Cardiac septum (tissue), 1 donor: Measurements from ENCODE around the gene BEND3. TPM values are rescaled to one million over a fixed set of nuclear protein-coding genes. Genes with fewer than 3 reads are reported as not detected.
A peak's percentile ranks its signal among the peaks of the same experiment; 100 is the strongest.
"Not testable (repeated sequence)": the region's sequence is repeated elsewhere in the genome, so short reads cannot be mapped to it uniquely, and the experiment has no call there.

ENCODE experiments used
- DNase-seq: peaks from one replicate; pipeline ENCODE4 v3.0.0-alpha.2; 2020; ENCODE audit warnings: low spot score
- intact Hi-C: fragments of 100-400 bp; cut with DNase I; formaldehyde crosslinking; loops from one replicate; pipeline ENCODE4 v1.14.0; 2022
- total RNA-seq: library from RNA; stranded (reverse); fragmentation: NEBNext Ultra II Directional; extraction: Animal tissue kit (Norgen Biotek cat#: 25700); gene quantifications from one replicate; pipeline ENCODE4 v1.2.1, GENCODE V29; 2021
- donor health status: DM: no; HTN: no; CAD: no.

Gene BEND3
- total RNA-seq, 1 donor from 2014 or later, result 2.1 TPM

DNA sequence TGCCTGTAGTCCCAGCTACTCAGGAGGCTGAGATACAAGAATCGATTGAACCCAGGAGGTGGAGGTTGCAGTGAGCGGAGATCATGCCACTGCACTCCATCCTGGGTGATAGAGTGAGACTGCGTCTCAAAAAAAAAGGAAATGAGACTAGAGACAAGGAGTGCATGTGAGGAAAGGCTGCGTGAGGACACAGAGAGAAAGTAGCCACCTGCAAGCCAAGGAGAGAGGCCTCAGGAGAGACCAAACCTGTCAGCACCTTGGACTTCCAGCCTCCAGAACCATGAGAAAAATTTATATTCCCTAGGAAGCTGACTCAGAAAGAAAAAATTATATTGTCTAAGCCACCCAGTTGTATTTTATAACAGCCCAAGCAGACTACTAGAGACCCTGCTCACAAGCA is 7.4 kb upstream of the BEND3 start:
- intact Hi-C loops, result no loop called here
- peak; percentile 46 for DNase-seq

DNA sequence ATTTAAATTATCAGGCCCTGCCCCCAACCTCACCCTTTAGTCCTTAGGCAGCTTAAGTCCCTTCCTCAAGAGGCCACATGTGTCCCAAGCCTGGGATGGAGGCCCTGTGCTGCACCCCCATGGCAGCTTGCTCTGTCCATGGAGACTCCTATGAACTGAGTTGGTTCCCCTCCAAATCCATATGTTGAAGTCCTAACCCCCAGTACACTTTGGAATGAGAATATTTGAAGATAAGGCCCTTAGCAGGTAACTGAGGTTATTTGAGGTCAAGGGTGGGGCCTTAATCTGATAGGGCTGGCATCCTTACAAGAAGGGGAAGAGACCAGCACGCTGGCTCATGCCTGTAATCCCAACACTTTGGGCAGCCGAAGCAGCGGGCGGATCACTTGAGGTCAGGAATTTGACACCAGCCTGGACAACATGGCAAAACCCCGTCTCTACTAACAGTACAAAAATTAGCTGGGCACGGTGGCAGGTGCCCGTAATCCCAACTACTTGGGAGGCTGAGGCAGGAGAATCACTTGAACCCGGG is 6.7 kb upstream of the BEND3 start:
- peak; percentile 66 for DNase-seq
- intact Hi-C loops, result no loop called here

DNA sequence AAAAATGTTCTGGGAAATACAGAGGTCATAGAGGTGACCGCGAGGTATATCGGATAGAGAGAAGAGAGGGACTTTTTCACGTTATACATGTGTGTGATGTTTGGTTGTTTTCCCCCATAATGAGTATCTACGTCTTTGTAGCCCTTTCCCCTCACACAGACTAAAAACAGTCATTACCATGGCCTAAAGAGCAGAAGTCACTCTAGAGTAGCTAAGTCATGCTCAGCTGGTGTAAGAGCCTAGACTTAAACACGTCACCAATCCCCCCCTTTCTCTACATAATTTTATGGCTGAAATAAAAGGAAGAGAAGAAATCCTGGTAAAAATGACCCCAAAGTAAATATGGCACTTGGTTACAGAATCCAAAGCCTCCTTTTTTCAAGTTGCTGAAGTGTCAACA is 6.0 kb upstream of the BEND3 start:
- no peak for DNase-seq

DNA sequence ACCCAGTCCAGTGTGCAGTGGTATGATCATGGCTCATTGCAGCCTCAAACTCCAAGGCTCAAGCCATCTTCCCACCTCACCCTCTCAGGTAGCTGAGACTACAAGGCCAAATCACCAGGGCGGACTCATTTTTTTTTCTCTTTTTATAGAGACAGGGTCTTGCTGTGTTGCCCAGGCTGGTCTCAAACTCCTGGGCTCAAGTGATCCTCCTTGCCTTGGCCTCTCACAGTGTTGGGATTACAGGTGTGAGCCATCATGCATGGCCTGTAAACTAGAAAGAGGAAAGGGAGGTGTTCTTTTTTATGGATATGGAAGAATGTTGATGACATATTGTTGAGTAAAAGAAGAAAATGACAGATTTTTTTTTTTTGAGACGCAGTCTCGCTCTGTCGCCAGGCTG is 5.1 kb upstream of the BEND3 start:
- intact Hi-C loops, result no loop called here
- DNase-seq, result no peak

More for the DNA sequence above, 6.0 kb upstream of the BEND3 start:
- intact Hi-C loops, result no loop called here

DNA sequence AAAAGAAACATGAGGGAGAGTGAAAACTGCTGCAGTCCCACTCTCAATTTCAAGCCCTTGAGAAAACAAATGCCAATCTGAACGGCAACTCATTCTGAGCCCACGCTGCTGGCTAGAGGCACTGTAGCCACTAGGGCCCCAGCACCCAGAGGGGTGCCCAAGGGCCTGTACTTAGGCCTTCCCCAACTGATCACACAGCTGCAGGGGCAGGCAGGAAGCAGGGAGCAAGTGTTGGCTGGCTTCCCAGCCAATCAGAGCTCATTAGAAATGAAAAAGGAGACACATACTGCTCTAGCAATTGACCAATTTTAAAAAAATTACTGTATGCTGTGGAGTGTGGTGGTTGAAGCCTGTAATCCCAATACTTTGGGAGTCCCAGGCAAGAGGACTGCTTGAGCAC is 3.7 kb upstream of the BEND3 start:
- DNase-seq, result peak; percentile 27
- intact Hi-C loops, result loop anchor here (10.0 kb wide), 1 partner anchor 366 kb away; no protein-coding TSS in a partner anchor

DNA sequence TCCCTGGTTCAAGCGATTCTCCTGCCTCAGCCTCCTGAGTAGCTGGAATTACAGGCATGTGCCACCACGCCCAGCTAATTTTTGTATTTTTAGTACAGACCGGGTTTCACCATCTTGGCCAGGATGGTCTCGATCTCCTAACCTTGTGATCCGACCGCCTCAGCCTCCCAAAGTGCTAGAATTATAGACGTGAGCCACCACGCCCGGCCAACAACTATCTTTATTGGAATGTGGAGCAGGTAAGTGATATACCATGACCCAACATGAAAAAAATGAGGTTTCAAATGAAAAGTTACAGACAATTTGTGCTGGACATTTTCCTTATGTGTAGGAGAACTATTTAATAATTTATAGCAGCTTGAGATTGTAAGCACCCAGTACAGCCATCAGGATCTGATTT is 3.2 kb upstream of the BEND3 start:
- intact Hi-C loops, result loop anchor here (10.0 kb wide), 1 partner anchor 366 kb away; no protein-coding TSS in a partner anchor
- not testable (repeated sequence) for DNase-seq

DNA sequence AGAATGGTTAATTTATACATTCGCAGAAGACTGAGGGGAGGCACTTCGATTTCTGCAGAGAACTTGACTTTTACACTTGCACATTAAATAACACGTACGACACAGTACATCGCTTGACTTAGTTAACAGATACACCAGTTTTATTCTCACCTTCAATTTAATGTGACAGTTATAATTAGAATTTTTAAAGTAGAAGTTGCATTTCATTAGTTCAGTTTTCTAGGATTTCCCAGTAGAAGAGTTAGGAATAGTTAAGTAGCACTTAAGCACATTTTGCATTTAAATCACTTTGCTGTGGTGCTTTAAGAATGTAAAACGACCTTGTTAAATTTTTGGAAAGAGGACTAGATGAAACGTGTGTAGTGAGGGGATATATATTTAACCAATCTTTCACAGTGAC is 1.6 kb upstream of the BEND3 start:
- DNase-seq, result no peak
- intact Hi-C loops, result loop anchor here (10.0 kb wide), 1 partner anchor 368 kb away; no protein-coding TSS in a partner anchor

DNA sequence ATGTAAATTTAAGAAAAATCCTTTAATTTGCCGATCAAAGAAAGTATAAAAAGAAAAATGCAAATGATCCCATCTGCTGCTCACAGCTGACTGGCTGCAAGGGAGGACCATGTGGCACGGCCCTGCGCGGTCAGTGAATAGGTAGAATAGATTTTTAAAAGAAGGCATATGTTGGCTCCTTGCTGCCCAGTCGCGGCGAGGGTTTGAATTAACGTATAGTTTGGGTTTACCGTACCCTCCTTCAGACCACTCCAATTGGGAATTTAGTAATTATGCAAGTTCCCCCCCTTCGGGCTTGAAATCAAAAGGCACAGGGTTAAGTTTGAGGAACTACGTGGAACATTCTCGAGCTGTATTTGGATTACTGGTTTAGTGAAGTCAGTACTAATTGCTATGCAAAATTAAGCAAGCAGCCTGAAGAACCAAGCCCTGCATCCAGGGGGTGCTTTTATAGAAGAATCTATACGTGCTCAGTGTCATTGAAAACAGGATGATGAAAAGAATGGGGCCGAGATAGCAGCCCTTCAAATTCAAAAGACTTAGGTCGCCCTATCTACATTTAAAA is 1.1 kb upstream of the BEND3 start:
- DNase-seq, result peak; percentile 49
- intact Hi-C loops, result loop anchor here (10.0 kb wide), 1 partner anchor 368 kb away; no protein-coding TSS in a partner anchor

DNA sequence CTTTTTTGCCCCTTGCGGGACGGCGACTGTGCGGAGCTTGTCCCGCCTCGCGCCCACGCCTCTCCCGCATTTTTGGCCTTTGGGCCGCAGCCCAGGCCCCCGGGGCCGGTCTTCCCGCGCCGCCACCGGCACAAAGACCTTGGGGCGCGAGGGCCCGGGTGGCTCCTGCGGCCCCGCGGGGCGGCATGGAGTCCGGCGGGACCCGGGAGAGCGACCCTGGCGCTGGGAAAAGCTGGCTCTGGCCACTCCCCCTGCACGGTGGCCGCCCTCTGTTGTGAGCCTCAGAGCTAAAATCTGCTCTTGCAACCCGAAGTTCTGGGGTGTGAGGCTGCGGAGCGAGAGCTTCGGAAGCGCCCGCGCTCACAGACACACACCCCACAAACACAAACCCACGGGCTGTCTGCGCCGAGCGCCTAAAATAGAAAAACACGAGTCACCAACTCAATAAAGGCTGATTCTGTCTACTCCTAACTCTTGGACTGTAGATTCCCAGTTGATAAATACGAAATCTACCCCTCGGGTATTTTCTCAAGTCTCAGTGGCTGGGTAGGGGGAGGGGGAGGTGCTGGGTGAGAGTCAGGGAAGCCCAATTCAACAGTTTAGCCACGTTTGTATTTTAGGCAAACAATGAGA is 496 bp upstream of the BEND3 start:
- intact Hi-C loops, result loop anchor here (2.0 to 10.0 kb wide), 2 partner anchors 87 to 369 kb away; partner anchors contain the start of gene MTRES1
- DNase-seq, result peak; percentile 67

DNA sequence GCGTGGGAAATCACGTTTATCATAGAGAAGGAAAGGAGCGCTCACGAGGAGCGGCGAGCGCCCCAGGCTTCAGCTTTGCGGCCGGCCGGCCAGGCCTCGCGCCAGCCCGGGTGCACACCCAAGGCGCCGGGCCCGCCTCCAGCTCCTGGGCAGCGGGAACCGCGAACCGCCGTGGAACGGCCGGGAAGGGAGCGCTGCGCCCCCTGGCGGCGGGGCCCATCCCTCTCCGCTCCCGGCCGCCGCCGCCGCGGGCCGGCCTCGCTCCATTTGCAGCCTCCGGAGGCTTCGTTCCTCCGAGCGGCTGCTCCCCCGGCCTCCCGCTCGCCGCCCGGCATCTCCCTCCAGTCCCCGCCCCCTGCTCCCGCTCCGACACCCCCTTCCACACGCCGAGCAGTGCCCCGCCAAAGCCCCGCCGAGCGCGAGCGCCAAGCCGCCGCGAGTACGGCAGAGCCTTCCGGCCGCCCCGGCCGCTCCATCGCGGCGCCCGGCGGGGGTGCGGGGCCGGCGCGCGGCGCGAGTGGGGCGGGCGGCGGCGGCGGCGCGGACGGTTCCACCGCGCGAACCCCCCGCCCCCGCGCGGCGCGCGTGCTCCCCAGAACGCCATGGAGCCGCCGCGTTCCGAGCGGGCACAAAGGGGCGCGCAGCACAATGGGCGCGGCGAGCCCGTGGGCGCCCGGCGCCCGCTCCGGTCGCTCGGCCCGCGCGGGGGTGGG is 946 bp downstream of the BEND3 start:
- intact Hi-C loops, result loop anchor here (2.0 to 10.0 kb wide), 2 partner anchors 86 to 370 kb away; partner anchors contain the start of gene MTRES1
- peak; percentile 91 for DNase-seq

DNA sequence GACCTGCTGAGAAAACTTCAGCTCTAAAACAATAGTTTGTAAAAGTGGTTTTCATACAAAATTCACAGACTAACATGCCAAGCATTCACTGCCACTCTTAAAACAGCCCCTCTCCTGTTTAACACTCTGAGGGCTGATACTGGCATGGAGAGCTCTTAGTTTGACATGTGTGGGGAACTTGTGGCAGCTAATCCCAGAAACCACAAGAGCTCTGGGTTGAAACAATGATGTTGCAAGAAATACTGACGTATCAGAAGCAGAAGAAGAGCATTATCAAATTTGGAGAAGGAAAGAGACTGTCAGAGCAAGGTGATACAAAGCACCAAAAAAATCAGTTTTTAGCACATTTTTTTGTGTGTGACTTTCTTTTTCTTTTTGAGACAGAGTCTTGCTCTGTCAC is 5.1 kb downstream of the BEND3 start:
- intact Hi-C loops, result loop anchor here (10.0 kb wide), 1 partner anchor 375 kb away; no protein-coding TSS in a partner anchor
- peak; percentile 9 for DNase-seq

DNA sequence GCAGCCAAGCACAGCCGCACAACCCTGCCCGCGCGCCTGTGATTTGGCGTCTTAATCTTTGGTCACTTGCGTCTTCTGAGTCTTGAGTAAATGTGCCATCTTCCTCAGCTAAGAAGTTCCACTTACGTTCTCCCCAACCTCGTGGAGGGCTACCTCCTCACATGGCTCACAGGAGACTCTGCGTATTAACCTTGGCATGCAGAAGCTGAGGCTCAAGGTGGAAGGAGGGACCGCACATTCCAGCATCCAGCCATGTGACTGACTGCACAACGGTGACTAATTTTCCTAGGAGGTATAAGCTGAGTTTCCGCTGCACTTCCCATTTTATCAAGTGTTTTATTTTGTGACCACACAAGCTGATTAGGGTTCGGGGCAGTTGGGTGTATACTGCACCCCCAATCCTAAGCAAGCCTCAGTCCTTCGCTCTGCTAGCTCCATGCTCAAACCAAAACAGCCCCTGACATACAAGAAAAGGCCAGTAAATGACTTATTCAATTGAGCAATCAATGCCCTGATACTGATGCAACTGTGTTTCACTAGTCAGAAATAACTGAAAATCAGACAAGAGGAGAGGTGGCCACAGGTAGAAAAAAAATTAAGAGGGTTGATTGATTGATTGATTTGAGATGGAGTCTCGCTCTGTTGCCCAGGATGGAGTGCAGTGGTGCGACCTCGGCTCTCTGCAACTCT is 7.0 kb downstream of the BEND3 start:
- peak; percentile 44 for DNase-seq
- intact Hi-C loops, result no loop called here

DNA sequence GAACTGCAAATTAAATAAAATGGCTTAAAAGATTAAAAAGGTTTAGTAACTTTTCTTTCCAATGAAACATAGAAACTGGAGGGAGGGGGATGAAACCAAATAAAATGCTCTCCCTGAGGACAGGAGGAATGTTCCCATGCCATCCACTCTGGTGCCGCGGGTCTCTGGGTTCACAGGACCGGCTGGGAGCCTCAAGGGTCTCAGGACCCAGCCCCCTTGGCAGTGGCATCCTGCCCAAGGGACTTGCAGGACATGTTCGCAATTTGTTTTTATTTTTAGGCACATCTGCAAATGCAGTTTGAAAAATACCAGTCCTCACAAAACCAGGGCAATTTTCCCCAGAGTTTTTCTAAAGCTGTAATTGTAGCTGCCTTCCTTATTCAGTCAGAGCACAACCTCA is 7.5 kb downstream of the BEND3 start:
- no peak for DNase-seq
- intact Hi-C loops, result no loop called here

DNA sequence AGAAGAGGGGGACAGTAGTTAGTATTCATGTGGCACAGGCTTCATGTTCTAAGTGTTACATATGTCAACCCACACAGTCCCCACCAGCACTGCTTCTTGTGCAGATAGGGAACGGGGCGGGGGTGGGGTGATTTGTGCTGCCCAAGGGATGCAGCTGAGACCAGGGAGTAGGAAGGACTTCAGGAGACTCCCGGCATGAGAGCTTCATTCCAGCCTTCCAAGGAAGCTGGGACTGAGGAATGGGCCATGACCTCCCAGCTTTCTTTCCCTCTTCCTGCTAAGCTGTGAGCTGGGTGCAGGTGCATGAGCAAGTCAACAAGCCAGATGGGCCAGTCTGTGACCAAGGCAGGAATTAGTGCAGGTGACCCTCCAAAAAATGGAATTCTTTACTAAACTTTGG is 9.2 kb downstream of the BEND3 start:
- DNase-seq, result no peak
- intact Hi-C loops, result no loop called here

DNA sequence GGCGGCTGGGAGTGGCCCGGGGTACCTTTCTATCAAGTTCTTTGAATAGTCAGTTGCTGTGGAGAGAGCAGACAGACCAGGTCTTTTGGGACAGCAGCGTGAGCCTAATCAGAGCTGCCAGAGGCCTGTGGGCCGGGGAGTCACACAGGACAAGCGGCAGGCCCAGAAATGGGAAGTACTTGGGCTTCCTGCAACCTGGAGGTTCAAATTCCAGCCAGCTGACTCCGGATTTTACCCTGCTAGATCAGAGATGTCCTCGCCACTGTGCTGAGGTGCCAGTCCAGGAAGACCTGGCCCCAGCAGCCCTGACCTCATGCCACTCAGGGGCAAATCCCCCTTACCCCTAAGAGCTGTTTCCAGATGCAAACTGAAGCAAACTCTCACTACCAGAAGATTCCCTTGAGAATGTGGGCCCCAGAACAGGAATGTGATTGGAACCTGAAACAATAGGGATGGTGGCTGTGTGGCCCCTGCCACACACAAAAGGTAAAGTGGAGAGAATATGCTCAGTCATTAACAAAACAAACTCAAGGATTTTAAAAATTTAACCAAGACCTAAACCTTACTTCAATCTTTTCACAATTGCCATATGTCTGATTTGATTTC is 9.7 kb downstream of the BEND3 start:
- DNase-seq, result peak; percentile 56
- intact Hi-C loops, result no loop called here

DNA sequence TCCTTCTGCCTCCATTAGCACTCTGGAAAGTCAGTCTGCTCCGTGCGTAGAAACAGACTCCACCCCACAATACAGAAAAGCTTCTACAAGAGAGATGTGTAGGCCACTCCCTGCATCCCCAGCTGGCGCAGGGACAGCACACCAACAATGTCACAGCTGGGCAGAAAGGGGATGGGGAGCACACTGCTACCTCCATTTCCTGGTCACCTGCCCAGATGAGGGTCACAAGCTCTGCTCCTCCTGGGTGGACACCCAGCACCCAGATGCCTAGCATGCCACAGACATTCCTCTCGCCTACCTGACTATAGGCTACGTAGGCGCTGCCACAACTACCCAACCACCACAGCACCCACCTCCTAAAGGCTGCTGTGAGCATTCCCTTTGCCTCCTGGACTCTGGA is 12.2 kb downstream of the BEND3 start:
- DNase-seq, result peak; percentile 68

DNA sequence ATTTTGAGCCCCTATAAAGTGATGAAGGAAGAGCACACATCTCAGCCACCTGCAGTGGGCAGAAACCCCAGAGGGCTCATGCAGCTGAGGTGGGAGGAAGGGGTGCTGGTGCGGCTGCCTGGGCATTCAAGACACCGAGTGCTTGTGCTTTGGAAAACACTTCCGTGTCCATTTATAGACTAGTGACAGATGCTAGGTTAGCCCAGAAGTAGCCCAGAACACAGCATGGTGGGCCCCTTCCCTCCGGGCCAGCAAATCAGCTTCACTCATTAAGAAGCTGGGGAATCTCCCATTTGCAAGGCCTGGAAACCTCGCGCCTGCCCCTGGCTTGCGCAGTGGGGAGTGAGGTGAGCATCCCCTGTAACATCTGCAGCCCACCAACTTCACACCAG is 12.9 kb downstream of the BEND3 start:
- intact Hi-C loops, result no loop called here
- peak; percentile 60 for DNase-seq

More for the DNA sequence above, 12.2 kb downstream of the BEND3 start:
- intact Hi-C loops, result no loop called here

DNA sequence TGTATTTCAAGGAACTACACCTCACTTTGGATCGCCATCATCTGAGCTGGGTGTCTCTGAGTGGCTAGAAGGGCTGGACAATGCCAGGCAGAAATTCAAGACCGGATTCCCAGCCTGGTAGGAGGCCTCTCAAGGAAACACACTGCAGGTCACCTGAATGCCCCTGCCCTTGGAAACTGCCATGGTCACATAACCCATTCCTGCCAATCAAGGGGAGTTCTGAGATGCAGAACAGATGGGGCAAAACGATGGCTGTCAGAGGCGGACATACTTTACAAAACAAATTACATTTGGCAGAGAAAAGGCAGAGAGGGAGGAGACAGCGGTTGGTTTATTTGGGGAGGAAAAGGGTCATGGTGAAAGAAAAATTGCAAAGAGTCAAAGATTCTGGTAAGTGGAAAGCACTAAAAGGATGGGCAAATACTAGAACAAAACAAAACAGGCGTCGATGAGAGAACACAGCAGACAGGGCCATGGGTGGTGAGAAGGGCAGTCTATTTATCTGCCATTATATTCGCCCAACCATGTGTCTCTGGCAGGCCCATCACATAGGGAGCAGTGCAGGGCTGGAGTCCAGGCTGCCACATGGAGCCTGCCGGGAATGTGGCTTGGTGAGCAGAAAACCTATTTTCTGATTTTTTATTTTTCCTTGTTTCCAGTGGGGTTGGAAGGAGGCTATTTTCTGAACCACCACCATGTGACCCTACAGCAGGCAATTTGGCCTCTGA is 13.5 kb downstream of the BEND3 start:
- intact Hi-C loops, result no loop called here
- peak; percentile 43 for DNase-seq

DNA sequence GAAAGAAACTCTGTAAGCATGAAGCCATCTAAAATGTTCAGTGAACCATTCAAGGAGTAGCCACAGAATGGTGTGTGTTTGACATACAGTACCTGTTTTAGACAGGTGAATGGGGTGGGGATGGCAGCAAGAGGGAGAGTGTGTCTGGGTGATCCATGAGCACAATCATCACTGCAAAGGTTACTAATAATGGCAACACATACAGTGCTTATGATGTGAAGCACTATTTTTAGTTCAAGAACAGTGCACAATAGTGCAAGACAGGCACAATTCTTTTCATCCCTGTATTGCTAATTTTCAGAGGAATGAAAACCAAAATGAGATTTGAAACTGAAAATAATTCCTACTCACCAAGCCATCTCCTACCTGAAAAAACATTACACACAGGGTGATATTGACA is 14.1 kb downstream of the BEND3 start:
- intact Hi-C loops, result no loop called here
- no peak for DNase-seq
